ENCODE results near the gene HSD17B7. TPM values are rescaled to one million over a fixed set of nuclear protein-coding genes. Genes with fewer than 3 reads are reported as not detected.

The HSD17B7 gene
- total and polyA plus RNA-seq, 9 of the 15 experiments (the other 6 are each of a cell fraction or from before 2014, with no cell fraction given): 12.7 to 48.7 (median 21.3) TPM

- TF ChIP-seq PCBP1 (IDR thresholded peaks at IDR 0.05; ENCODE audit: low read depth, low read length, poor library complexity, severe bottlenecking) (no peak), NELFE (IDR thresholded peaks at IDR 0.05; ENCODE audit: insufficient read depth, insufficient read length) (no peak), HES1 (IDR thresholded peaks at IDR 0.05; ENCODE audit: low read depth) (no peak), ZNF217 (CRISPR knock-in tag; IDR thresholded peaks at IDR 0.05) (no peak), VEZF1 (CRISPR knock-in tag; IDR thresholded peaks at IDR 0.05) (no peak), ZNF444 (CRISPR knock-in tag; IDR thresholded peaks at IDR 0.05) (no peak), LEF1 (IDR thresholded peaks at IDR 0.05) (no peak), HMGN3 (IDR thresholded peaks at IDR 0.05; ENCODE audit: borderline replicate concordance, extremely low read depth, insufficient read length, low read depth, low read length) (no peak), ZNF324 (CRISPR knock-in tag; IDR thresholded peaks at IDR 0.05) (no peak), SIN3B (IDR thresholded peaks at IDR 0.05; ENCODE audit: low read depth) (no peak)
Observed at GRCh38 chr1:162847839-162848453, 57.4 kb downstream of the HSD17B7 start (continued).

All from K562 (cell line).